ENCODE measurements around the gene OPALIN. TPM values are rescaled to one million over a fixed set of nuclear protein-coding genes. Genes with fewer than 3 reads are reported as not detected.
A peak's percentile ranks its signal among the peaks of the same experiment; 100 is the strongest.

OPALIN gene
- polyA plus RNA-seq, 1 of the 3 experiments (the other 2 are of a cell fraction), result not detected

DNA sequence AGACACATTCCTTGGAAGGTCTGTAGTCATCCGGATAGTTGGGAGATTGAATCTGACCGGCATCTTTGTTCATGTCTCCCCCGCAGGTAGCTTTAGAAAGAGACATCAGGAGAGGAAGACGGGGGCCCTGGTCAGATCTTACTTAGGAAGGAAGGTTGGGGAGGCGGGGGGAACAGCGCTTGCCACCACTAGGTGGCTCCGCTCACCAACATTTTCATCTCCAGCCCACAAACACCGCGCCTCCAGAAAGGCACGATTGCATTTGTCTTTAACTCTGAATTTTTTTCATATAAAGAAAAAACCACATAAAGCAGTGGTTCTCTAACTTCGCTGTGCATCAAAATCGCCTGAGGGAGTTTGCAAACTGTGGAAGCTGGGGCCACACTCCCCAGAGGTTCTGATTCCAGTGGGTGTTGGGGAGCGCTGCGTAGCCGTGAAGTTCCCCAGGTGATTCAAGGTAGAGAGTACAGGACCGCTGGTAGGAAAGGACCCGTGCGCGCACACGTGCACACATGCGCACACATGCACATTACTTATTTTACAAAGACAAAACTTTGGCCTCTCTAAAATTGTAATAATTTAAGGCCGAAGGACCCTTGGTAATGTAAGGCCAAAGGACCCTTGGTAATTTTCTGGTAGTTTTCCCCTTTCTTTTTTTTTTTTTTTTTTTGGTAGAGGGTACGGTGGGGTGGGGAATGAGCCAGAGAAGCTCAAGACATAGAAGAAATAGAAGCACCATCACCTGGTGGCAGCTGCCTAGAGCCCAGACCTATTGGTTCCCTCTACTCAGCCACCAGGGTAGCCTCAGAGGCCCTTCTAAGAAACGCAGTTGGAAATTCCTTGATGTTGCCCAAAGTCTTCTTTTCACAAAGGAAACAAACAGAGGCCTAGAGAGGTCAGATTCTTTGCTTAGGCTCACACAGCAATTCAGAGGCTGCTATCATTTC lies 37.4 kb upstream of the OPALIN start (continued):
- TF ChIP-seq, protein P1, sequence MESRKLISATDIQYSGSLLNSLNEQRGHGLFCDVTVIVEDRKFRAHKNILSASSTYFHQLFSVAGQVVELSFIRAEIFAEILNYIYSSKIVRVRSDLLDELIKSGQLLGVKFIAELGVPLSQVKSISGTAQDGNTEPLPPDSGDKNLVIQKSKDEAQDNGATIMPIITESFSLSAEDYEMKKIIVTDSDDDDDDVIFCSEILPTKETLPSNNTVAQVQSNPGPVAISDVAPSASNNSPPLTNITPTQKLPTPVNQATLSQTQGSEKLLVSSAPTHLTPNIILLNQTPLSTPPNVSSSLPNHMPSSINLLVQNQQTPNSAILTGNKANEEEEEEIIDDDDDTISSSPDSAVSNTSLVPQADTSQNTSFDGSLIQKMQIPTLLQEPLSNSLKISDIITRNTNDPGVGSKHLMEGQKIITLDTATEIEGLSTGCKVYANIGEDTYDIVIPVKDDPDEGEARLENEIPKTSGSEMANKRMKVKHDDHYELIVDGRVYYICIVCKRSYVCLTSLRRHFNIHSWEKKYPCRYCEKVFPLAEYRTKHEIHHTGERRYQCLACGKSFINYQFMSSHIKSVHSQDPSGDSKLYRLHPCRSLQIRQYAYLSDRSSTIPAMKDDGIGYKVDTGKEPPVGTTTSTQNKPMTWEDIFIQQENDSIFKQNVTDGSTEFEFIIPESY (IDR thresholded peaks at IDR 0.05; ENCODE audit: borderline replicate concordance, low read depth), result no peak
- no peak for TF ChIP-seq FOXJ3 (CRISPR knock-in tag; IDR thresholded peaks at IDR 0.05)
- TF ChIP-seq SMC3 (IDR thresholded peaks at IDR 0.05; ENCODE audit: low read depth, low read length), result peak; percentile 83
- TF ChIP-seq EZH2phosphoT487 (IDR thresholded peaks at IDR 0.05; ENCODE audit: borderline replicate concordance, low read depth), result no peak
- TF ChIP-seq, protein P2, sequence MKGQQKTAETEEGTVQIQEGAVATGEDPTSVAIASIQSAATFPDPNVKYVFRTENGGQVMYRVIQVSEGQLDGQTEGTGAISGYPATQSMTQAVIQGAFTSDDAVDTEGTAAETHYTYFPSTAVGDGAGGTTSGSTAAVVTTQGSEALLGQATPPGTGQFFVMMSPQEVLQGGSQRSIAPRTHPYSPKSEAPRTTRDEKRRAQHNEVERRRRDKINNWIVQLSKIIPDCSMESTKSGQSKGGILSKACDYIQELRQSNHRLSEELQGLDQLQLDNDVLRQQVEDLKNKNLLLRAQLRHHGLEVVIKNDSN (IDR thresholded peaks at IDR 0.05; ENCODE audit: borderline replicate concordance, low read depth), result no peak
- TF ChIP-seq, protein P3, sequence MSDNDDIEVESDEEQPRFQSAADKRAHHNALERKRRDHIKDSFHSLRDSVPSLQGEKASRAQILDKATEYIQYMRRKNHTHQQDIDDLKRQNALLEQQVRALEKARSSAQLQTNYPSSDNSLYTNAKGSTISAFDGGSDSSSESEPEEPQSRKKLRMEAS (IDR thresholded peaks at IDR 0.05; ENCODE audit: low read depth), result no peak
- no peak for TF ChIP-seq GABPA (IDR thresholded peaks at IDR 0.05; ENCODE audit: low read depth)
- TF ChIP-seq FOXM1 (IDR thresholded peaks at IDR 0.05; ENCODE audit: low read depth), result no peak
- TF ChIP-seq RAD21 (IDR thresholded peaks at IDR 0.05; ENCODE audit: low read length), result peak; percentile 88
- no peak for TF ChIP-seq POLR2AphosphoS5 (IDR thresholded peaks at IDR 0.05; ENCODE audit: low read depth, low read length)

DNA sequence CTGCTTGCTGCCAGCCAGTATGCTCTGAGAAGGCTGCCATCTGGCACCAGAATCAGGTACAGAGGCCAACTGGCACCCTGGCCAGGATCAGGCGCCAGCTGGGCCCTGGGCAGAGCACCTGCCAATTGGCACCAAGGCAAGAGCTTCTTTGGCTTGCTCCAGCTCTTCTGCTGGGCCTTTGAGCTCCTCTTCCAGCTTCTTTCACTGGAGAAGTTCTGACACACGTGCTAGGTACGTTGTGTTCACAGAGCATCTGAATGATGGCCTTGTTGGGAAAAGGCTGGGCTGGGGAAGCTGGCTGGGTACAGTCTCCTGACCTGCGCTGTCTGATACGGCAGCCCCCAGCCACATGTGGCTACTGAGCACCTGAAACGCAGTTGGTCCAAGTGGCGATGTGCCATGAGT lies 31.7 kb upstream of the OPALIN start:
- 0 out of 2 replicates have a peak, but pooled peaks cover 12% of the 10 kb centered on the region for H3K27me3 ChIP-seq (ENCODE audit: insufficient read depth)
- H3K4me1 ChIP-seq (ENCODE audit: control insufficient read depth in 1 of 2, insufficient read depth in 2 of 2, low read depth in 1 of 2, low read length in 1 of 2), result peaks cover 5 to 9% of the 10 kb centered on the region in 2 experiments; a peak in 3 of 4 replicates
- H3K79me2 ChIP-seq (ENCODE audit: insufficient read depth), result no peaks in the 10 kb centered on the region
- DNase-seq, result no peak
- no peaks in the 10 kb centered on the region for H3K36me3 ChIP-seq (replicated peaks in 1 of 2; ENCODE audit: control insufficient read depth in 1 of 2, insufficient read depth in 2 of 2, low read length in 1 of 2)
- ChIA-PET POLR2A (no interaction called here), CTCF (interaction anchor here (1.5 to 10.5 kb wide), 4 partner anchors 15 to 166 kb away, joined by 4 to 159 read pairs (median 18); partner anchors contain the start of gene TLL2)
- H3K9me3 ChIP-seq, result no peaks in the 10 kb centered on the region
- H4K20me1 ChIP-seq (ENCODE audit: insufficient read depth), result no peaks in the 10 kb centered on the region
- no peaks in the 10 kb centered on the region for H3F3A ChIP-seq (replicated peaks; ENCODE audit: insufficient read depth)
- no peaks in the 10 kb centered on the region for H3K9me2 ChIP-seq
- H3K9ac ChIP-seq, result no peak overlapping the region
- TF ChIP-seq, protein P4, sequence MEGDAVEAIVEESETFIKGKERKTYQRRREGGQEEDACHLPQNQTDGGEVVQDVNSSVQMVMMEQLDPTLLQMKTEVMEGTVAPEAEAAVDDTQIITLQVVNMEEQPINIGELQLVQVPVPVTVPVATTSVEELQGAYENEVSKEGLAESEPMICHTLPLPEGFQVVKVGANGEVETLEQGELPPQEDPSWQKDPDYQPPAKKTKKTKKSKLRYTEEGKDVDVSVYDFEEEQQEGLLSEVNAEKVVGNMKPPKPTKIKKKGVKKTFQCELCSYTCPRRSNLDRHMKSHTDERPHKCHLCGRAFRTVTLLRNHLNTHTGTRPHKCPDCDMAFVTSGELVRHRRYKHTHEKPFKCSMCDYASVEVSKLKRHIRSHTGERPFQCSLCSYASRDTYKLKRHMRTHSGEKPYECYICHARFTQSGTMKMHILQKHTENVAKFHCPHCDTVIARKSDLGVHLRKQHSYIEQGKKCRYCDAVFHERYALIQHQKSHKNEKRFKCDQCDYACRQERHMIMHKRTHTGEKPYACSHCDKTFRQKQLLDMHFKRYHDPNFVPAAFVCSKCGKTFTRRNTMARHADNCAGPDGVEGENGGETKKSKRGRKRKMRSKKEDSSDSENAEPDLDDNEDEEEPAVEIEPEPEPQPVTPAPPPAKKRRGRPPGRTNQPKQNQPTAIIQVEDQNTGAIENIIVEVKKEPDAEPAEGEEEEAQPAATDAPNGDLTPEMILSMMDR (IDR thresholded peaks at IDR 0.05), result no peak
- no peak for TF ChIP-seq FOXM1 (IDR thresholded peaks at IDR 0.05; ENCODE audit: low read depth)
- TF ChIP-seq, protein P5, sequence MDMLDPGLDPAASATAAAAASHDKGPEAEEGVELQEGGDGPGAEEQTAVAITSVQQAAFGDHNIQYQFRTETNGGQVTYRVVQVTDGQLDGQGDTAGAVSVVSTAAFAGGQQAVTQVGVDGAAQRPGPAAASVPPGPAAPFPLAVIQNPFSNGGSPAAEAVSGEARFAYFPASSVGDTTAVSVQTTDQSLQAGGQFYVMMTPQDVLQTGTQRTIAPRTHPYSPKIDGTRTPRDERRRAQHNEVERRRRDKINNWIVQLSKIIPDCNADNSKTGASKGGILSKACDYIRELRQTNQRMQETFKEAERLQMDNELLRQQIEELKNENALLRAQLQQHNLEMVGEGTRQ (IDR thresholded peaks at IDR 0.05; ENCODE audit: borderline replicate concordance, low read depth, low read length), result no peak
- TF ChIP-seq FOSL2 (IDR thresholded peaks at IDR 0.05; ENCODE audit: borderline replicate concordance, low read depth), result no peak
- no peak for TF ChIP-seq YY1 (IDR thresholded peaks at IDR 0.05; ENCODE audit: low read depth)
- TF ChIP-seq, protein P2 (IDR thresholded peaks at IDR 0.05; ENCODE audit: borderline replicate concordance, low read depth), result no peak
- TF ChIP-seq RFX5 (IDR thresholded peaks at IDR 0.05; ENCODE audit: low read length), result no peak
- TF ChIP-seq, protein P6, sequence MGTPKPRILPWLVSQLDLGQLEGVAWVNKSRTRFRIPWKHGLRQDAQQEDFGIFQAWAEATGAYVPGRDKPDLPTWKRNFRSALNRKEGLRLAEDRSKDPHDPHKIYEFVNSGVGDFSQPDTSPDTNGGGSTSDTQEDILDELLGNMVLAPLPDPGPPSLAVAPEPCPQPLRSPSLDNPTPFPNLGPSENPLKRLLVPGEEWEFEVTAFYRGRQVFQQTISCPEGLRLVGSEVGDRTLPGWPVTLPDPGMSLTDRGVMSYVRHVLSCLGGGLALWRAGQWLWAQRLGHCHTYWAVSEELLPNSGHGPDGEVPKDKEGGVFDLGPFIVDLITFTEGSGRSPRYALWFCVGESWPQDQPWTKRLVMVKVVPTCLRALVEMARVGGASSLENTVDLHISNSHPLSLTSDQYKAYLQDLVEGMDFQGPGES (IDR thresholded peaks at IDR 0.05; ENCODE audit: low read depth, low read length), result no peak
- no peak for TF ChIP-seq TEAD4 (IDR thresholded peaks at IDR 0.05; ENCODE audit: borderline replicate concordance, insufficient read depth)
- TF ChIP-seq SIN3A (IDR thresholded peaks at IDR 0.05; ENCODE audit: borderline replicate concordance, low read depth, low read length), result no peak
- TF ChIP-seq, protein P3 (IDR thresholded peaks at IDR 0.05; ENCODE audit: low read depth), result no peak
- 63% methylated on average over 6 of the region's 7 CpGs for WGBS (ENCODE audit: low lambda C conversion rate)
- H3K27ac ChIP-seq (ENCODE audit: low read depth in 2 of 2, low read length in 1 of 2), result no peak overlapping the region
- no peak overlapping the region for H3K4me3 ChIP-seq (ENCODE audit: low read depth in 2 of 2, low read length in 1 of 2)
- no peak overlapping the region for H2AFZ ChIP-seq (ENCODE audit: low read depth)
- no peak overlapping the region for H3K4me2 ChIP-seq
